ENCODE measurements around the gene TENT5A.
"Not testable (repeated sequence)": the region's sequence is repeated elsewhere in the genome, so short reads cannot be mapped to it uniquely, and the experiment has no call there.

TENT5A gene

DNA sequence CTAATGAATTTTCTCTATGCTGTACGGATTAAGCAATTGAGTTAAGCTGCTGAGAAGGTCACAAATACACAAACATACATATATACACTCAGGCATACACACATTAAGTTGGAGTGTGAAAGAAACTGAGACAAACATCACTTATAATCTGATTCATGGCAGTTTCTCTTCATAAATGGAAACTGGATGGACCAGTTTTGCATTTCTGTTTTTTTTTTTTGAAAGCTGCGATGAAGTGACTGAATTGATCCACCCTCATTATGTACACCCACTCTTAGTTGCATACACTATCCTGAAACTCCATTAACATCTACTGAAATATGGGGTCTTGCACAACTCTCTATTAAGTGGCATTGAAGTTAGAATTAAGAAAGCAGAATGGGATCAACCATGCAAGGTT is 32.9 kb upstream of the TENT5A start:
- Mint-ChIP-seq H3K4me3 (no peak overlapping the region), H3K27me3 (peaks cover 4% of the 10 kb centered on the region), H3K36me3 (peaks cover 2% of the 10 kb centered on the region), H3K9me3 (peaks cover 4% of the 10 kb centered on the region), H3K4me1 (peaks cover 2% of the 10 kb centered on the region), H3K27ac (no peak overlapping the region)
- DNase-seq (ENCODE audit: low spot score in 2 of 2) (no peak), ATAC-seq (ENCODE audit: low read depth) (no peak)

DNA sequence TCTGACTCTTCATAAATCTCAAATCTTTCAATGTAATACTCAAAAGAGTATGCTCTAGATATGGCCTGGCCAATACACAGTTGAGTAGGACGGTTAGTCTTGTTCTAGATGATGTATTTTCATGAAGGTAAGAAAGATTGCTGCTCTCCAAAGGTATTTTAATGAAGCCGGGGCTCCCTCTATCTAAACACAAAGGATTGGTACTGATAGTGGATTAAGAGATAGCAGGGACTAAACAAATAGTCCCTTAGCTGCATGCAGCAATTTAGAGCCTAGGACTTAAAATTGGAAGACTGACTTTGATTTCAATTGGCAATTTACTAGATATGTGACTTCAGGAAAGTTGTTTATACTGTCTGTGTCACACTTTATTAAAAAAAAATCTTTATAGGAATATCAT is 31.4 kb upstream of the TENT5A start:
- H3K9me3 Mint-ChIP-seq, result peaks cover 4% of the 10 kb centered on the region
- DNase-seq (ENCODE audit: low spot score in 2 of 2) (no peak), ATAC-seq (ENCODE audit: low read depth) (no peak)
- no peak overlapping the region for H3K4me3 Mint-ChIP-seq
- H3K36me3 Mint-ChIP-seq, result peaks cover 2% of the 10 kb centered on the region
- no peak overlapping the region for H3K27ac Mint-ChIP-seq
- peaks cover 2% of the 10 kb centered on the region for H3K27me3 Mint-ChIP-seq
- peaks cover 2% of the 10 kb centered on the region for H3K4me1 Mint-ChIP-seq

DNA sequence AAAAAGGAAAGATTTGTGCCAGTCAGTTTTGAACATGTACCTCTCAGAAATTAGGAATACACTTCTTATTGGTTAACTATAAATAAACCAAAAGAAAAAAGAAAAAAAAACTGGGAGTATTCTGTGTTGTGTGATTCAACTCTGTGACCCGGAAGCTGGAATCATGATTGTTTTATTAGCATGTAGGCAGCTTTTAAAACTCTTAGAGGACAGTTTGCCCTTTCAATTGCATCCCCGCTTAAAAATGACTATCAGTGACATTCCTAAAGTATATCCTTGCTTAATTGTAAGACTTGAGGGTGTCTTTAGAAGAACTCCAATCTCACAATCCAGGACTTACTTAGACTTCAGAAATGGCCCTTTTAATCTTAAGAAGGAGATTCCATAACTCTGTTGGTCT is 29.1 kb upstream of the TENT5A start:
- Mint-ChIP-seq H3K27ac (no peak overlapping the region), H3K27me3 (peaks cover 3% of the 10 kb centered on the region)
- no peak for ATAC-seq (ENCODE audit: low read depth)

DNA sequence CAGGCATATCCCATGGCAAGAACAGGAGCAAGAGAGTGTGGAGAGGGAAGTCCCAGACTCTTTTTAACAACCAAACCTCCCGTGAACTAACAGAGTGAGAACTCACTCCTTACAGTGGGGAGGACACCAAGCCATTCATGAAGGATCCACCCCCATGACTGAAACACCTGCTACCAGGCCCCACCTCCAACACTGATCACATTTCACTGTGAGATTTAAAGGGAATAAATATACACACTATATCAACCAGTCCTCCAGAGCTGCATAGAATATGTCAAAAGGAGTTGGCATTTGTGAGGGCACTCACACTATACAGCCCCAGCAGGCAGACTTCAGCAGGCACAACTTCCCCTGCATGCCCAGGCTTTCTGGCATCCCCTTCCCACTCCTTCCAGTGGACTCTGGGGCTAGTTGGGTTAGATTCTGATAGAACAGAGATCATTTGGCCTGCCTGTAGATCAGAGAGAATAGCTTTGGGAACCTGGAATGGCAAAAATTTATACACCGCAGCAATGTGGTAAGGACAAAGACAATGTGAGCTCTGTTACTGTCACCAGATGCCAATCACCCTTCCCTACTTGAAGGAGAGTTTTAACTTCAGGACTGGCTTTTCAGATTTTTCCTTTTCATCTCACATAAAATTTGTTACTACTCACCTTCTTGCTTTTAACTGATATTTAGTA is 25.2 kb upstream of the TENT5A start:
- Mint-ChIP-seq H3K9me3 (peaks cover 5% of the 10 kb centered on the region), H3K4me1 (no peaks in the 10 kb centered on the region), H3K27ac (no peak overlapping the region), H3K27me3 (peaks cover 5% of the 10 kb centered on the region), H3K4me3 (no peak overlapping the region), H3K36me3 (peaks cover 2% of the 10 kb centered on the region)
- ATAC-seq (ENCODE audit: low read depth), result no peak
- DNase-seq (ENCODE audit: low spot score in 2 of 2), result no peak

More for the DNA sequence above, 29.1 kb upstream of the TENT5A start:
- Mint-ChIP-seq H3K4me3 (no peak overlapping the region), H3K4me1 (peaks cover 2% of the 10 kb centered on the region), H3K36me3 (peaks cover 2% of the 10 kb centered on the region), H3K9me3 (peaks cover 6% of the 10 kb centered on the region)
- no peak for DNase-seq (ENCODE audit: low spot score in 2 of 2)

DNA sequence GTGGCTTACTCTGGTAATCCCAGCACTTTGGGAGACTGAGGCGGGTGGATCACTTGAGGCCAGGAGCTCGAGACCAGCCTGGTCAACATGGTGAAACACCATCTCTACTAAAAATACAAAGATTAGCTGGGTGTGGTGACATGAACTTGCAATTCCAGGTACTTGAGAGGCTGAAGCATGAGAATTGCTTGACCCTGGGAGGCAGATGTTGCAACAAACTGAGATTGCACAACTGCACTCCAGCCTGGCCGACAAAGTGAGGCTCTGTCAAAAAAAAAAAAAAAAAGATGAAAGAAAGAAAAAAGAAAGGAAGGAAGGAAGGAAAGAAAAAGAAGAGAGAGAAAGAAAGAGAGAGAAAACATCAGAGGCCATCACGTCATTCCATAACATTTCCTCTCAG is 23.7 kb upstream of the TENT5A start:
- ATAC-seq (ENCODE audit: low read depth); H3K4me1 Mint-ChIP-seq; H3K27ac Mint-ChIP-seq; H3K36me3 Mint-ChIP-seq; H3K27me3 Mint-ChIP-seq; H3K9me3 Mint-ChIP-seq; H3K4me3 Mint-ChIP-seq; DNase-seq (ENCODE audit: low spot score in 2 of 2): not testable (repeated sequence)

DNA sequence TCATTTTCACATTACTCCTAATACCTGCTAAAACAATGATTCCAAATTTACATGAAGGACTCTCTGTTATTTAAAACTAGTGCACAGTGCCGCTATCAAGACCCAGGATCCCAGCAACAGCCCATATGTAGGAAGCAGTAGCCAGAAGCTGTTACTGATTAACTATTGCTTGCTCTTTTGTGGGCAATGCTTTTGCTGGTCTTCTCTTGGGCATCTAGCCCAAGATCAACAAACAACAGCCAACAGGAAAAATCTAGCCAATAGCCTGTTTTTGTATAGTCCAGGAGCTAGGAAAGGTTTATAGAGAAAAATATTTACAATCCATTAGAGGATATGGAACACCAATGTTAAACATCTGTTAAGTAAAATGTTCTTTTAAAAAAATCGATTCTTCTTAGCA is 22.1 kb upstream of the TENT5A start:
- ATAC-seq (ENCODE audit: low read depth) (no peak), DNase-seq (ENCODE audit: low spot score in 2 of 2) (no peak)
- Mint-ChIP-seq H3K36me3 (no peaks in the 10 kb centered on the region), H3K27ac (no peak overlapping the region), H3K4me3 (no peak overlapping the region), H3K27me3 (peaks cover 3% of the 10 kb centered on the region), H3K9me3 (peaks cover 2% of the 10 kb centered on the region), H3K4me1 (no peaks in the 10 kb centered on the region)

DNA sequence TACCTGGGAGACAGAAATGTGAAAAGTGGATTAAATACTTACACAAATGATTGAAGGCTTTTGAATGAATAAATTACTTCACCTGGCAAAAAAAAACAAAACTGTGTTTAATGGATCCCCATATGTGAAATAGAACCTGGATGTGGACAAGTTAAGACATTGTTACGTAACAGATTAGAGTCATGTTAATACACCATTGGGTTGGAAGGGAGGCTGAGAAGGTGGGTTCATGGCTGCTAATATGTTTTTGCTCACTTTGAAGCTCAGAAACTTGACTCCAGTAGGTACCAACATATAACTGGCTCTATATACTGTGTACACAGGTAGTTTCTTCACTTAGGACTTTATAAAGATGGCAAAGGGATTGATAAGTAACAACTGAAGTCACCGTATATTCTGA is 21.4 kb upstream of the TENT5A start:
- H3K9me3 Mint-ChIP-seq, result peaks cover 2% of the 10 kb centered on the region
- no peak for DNase-seq (ENCODE audit: low spot score in 2 of 2)
- H3K27me3 Mint-ChIP-seq, result peaks cover 3% of the 10 kb centered on the region
- no peak overlapping the region for H3K4me3 Mint-ChIP-seq
- no peaks in the 10 kb centered on the region for H3K4me1 Mint-ChIP-seq
- H3K27ac Mint-ChIP-seq, result no peak overlapping the region
- no peaks in the 10 kb centered on the region for H3K36me3 Mint-ChIP-seq
- ATAC-seq (ENCODE audit: low read depth), result no peak

DNA sequence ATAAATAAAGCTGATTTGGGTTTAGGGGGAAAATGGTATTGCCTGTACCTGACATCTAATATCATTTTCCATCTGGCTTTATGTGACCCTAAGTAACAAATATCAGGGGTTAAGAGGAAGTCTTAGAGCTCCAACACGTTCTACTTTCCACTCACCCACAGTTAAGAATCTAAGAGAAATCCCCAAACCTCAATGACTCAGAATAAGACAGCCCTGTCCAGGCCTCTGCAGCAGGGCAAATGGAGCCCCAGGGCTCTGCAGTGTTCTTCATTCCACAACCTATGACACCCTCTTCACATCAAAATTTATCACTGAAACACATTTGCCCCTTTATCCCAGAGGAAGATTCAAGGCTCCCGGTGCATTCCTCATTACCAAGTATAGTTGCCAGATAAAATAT is 20.3 kb upstream of the TENT5A start:
- H3K9me3 Mint-ChIP-seq, result peaks cover 2% of the 10 kb centered on the region
- H3K36me3 Mint-ChIP-seq, result no peaks in the 10 kb centered on the region
- peaks cover 3% of the 10 kb centered on the region for H3K27me3 Mint-ChIP-seq
- H3K4me3 Mint-ChIP-seq, result no peak overlapping the region
- H3K27ac Mint-ChIP-seq, result no peak overlapping the region
- DNase-seq (ENCODE audit: low spot score in 2 of 2) (no peak), ATAC-seq (ENCODE audit: low read depth) (peak; percentile 17)
- H3K4me1 Mint-ChIP-seq, result no peaks in the 10 kb centered on the region

DNA sequence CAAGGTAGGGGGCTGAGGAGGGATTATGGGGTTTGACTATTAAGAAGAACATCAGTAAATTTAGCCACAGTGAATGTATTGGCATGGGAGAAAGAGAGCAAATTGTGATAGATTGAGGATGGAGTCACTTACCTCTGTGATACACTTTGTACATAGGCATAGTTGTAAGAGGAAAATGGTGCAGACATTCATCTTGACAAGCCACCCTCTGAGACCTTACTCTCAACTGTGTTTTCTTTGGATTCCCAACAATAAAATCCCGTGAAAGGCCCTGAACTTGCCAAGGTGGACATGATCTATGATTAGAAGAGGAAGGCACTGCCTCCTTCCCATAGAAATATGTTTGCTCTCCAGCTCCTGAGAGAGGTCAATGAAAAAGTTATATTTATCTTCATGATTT is 18.6 kb upstream of the TENT5A start:
- Mint-ChIP-seq H3K4me3 (no peak overlapping the region), H3K9me3 (no peaks in the 10 kb centered on the region)
- ATAC-seq (ENCODE audit: low read depth), result no peak

DNA sequence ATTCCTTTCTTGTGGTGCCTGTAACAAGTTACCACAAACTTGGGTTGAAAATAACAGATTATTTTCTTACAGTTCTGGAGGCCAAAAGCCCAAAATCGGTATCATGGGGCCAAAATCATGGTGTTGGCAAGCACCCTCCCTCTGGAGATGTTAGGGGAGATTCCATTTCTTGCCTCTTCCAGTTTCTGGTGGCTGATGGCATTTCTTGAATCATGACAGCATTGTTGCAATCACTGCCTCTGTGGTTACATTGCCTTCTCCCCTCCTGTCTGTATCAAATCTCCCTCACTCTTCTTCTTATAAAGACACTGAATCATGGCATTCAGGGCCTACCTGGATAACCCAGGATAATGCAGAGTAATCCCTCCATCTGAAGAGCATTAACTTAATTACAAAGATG is 17.9 kb upstream of the TENT5A start:
- DNase-seq (ENCODE audit: low spot score in 2 of 2), result no peak
- no peak for ATAC-seq (ENCODE audit: low read depth)
- Mint-ChIP-seq H3K4me1 (no peaks in the 10 kb centered on the region), H3K27ac (no peak overlapping the region), H3K36me3 (no peaks in the 10 kb centered on the region), H3K9me3 (no peaks in the 10 kb centered on the region), H3K27me3 (no peaks in the 10 kb centered on the region), H3K4me3 (no peak overlapping the region)

More for the DNA sequence above, 18.6 kb upstream of the TENT5A start:
- Mint-ChIP-seq H3K36me3 (no peaks in the 10 kb centered on the region), H3K27me3 (no peaks in the 10 kb centered on the region), H3K4me1 (no peaks in the 10 kb centered on the region), H3K27ac (no peak overlapping the region)
- DNase-seq (ENCODE audit: low spot score in 2 of 2), result no peak

DNA sequence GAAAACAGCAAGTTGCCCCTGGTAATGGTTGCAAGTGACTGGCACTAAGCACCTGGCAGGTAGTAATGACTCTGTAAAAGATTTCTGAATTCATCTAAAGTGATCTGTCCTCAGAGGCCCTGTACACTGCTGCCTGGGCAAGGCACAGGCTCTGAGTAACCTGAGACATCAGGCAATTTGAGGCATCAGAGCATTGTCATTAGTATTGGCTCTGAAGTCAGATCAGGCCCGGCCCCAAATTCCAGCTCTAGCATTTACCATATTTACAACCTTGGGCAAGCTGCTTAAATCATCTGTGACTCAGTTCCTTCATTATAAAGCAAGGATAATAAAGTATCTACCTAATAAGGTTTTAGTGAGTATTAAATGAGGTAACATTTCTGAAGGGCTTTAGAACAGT is 17.3 kb upstream of the TENT5A start:
- H3K27ac Mint-ChIP-seq, result no peak overlapping the region
- DNase-seq (ENCODE audit: low spot score in 2 of 2), result no peak

DNA sequence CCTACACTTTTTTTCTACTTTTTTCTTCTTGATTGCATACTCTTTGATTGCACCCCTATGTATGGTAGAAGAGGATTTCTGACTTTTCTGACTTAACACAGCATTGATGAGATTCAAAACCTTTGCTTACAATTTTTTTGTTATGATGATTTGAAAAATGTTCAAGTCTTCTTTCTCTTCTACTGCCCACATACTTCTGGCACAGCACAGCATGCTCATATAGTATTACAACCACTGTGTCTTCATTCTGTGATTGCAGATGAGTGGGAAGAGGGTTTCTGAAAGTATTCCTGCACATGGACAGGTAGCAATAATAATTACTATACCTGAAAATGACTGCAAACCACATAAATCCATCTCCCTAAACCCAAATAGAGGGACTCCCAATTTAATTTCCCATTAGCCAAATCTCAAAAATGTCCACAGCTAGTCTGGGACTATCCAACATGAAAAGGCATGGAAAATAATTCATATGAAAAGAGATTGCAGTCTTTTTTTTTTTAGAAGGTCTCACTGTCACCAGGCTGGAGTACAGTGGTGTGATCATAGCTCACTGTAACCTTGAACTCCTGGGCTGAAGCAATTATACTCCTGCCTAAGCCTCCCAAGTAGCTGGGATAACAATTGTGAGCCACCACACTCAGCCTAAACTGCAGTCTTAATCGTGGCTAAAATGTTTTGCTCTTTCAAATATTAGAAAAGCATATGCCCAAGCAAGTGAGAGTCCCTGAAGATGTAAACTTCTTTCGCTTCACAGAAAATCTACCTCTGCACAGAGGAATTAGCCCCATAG is 15.9 kb upstream of the TENT5A start:
- H3K27ac Mint-ChIP-seq, result no peak overlapping the region
- H3K9me3 Mint-ChIP-seq, result peaks cover 3% of the 10 kb centered on the region
- peaks cover 3% of the 10 kb centered on the region for H3K27me3 Mint-ChIP-seq
- ATAC-seq (ENCODE audit: low read depth), result no peak
- no peaks in the 10 kb centered on the region for H3K36me3 Mint-ChIP-seq
- no peak overlapping the region for H3K4me3 Mint-ChIP-seq
- no peak for DNase-seq (ENCODE audit: low spot score in 2 of 2)
- no peaks in the 10 kb centered on the region for H3K4me1 Mint-ChIP-seq

More for the DNA sequence above, 17.3 kb upstream of the TENT5A start:
- Mint-ChIP-seq H3K27me3 (peaks cover 3% of the 10 kb centered on the region), H3K4me3 (no peak overlapping the region), H3K36me3 (no peaks in the 10 kb centered on the region), H3K9me3 (peaks cover 3% of the 10 kb centered on the region), H3K4me1 (no peaks in the 10 kb centered on the region)
- no peak for ATAC-seq (ENCODE audit: low read depth)

DNA sequence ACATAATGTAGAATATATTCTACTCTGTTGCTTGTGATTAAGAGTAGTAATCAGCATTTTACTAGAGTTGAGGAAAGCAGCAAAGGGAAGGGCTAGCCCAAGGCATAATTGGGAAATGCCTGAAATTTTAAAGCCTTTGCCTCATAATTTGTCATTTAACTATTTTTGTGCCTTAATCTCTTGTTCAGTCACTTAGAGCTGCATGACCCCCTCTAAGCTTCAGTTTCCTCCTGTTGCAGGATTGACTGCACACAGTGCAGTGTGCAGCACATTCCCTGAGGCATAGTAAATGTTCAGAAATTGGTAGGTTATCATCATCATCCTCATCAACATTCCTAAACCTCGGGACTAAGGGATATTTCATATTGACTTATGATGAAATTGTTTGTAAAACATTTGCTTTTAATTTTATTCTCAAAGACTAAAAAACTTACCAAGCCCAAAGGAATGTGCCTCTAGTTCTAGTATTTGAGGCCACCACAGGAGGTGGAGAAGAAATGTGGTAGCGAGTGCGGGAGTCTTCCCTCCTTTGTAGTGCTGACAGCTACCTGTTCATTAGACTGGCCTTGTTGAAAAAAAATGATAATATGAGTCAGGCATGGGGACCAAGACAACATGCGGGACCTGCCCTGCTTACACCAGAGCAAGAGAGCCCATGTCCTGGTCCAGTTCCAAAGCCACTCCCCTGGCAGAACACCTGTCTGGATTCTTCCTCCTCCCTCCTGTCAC is 14.8 kb upstream of the TENT5A start:
- Mint-ChIP-seq H3K4me3 (no peak overlapping the region), H3K9me3 (peaks cover 3% of the 10 kb centered on the region), H3K36me3 (no peaks in the 10 kb centered on the region), H3K27me3 (peaks cover 3% of the 10 kb centered on the region), H3K27ac (no peak overlapping the region), H3K4me1 (no peaks in the 10 kb centered on the region)
- ATAC-seq (ENCODE audit: low read depth), result no peak
- DNase-seq (ENCODE audit: low spot score in 2 of 2), result no peak

DNA sequence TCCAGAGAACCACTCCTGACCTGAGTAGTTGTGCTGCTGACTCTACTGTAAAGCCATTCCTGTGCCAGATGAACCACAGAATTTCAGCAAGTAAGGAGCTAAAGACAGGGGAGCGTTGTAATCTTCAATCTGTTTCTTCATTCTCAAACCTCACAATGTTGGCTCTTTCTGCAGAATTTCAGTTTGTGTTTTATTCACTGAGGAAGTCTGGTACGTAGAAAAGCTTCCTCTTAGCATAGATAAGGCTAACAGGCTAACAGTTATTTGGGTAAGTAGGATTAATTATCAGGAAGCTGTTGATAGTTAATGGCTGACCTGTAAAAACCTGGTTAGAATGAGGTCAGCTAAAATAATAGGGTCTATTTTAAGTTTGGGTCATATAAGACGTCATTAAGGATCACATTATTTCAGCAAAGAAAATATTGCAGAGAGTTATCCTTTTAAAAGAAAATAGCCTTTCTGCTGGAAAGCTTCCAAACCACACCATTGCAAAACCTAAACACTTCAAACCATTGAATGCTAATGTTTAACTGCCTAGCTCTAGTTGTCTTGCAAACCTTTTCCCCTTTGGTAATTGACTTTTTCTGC is 14.1 kb upstream of the TENT5A start:
- H3K36me3 Mint-ChIP-seq, result no peaks in the 10 kb centered on the region
- no peak overlapping the region for H3K27ac Mint-ChIP-seq
- no peaks in the 10 kb centered on the region for H3K4me1 Mint-ChIP-seq
- H3K9me3 Mint-ChIP-seq, result peaks cover 3% of the 10 kb centered on the region
- DNase-seq (ENCODE audit: low spot score in 2 of 2) (no peak), ATAC-seq (ENCODE audit: low read depth) (no peak)
- H3K4me3 Mint-ChIP-seq, result no peak overlapping the region
- H3K27me3 Mint-ChIP-seq, result peaks cover 3% of the 10 kb centered on the region
